ENCODE results near the gene CSTF2T. TPM values are rescaled to one million over a fixed set of nuclear protein-coding genes. Genes with fewer than 3 reads are reported as not detected.

The CSTF2T gene
- total RNA-seq, 2 experiments from 2014 or later: 27.9 to 29.5 TPM

DNA sequence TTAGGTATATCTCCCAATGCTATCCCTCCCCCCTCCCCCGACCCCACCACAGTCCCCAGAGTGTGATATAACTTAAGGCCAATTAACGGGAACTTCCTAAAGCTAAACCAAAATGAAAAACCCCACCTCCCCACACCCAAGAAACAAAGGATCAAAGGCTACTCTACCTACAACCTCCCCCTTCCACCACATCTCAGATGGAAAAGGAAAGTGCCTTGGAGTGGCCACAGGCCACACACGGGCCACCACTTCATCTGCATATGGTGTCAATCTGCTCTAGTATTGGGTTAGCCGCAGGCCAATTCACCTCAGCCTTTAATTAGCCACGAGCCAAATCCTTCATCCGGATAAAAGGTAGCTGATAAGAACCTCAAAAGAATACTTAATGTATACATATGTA is 19.6 kb downstream of the CSTF2T start:
- Mint-ChIP-seq H3K4me1 (no peaks in the 10 kb centered on the region), H3K9me3 (no peaks in the 10 kb centered on the region), H3K27ac (no peak overlapping the region), H3K36me3 (no peaks in the 10 kb centered on the region), H3K4me3 (no peak overlapping the region), H3K27me3 (peaks cover 34% of the 10 kb centered on the region)
- no peak for DNase-seq

GRCh38 chr10:51675088-51675487 is 24.3 kb downstream of the CSTF2T start:
- H3K4me3 Mint-ChIP-seq: no peak overlapping the region
- peaks cover 2% of the 10 kb centered on the region for H3K36me3 Mint-ChIP-seq
- no peak for DNase-seq
- H3K9me3 Mint-ChIP-seq: peaks cover 3% of the 10 kb centered on the region
- H3K27ac Mint-ChIP-seq: no peak overlapping the region
- no peaks in the 10 kb centered on the region for H3K4me1 Mint-ChIP-seq
- peaks cover 45% of the 10 kb centered on the region for H3K27me3 Mint-ChIP-seq

DNA sequence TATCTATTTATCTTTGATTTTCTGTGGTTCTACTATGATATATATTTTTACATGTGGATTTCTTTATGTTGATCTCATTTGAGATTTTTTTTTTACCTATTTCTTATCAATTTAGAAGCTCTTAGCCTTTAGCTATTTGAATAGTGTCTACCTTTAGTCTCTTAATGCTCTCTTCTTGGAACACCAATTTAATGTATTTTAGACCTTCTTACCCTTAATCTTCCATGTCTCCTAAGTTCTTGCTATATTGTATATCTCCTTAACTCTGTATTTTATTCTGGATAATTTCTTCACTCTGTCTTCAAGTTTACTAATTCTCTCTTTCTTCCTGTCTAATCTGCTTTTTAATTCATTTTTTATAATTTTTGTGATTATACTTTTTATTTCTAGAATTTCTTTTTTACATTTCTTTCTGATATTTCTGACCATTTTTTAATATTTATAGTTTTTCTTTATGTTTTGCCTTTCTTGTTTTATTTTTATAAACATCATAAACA is 27.3 kb downstream of the CSTF2T start:
- Mint-ChIP-seq H3K27ac (no peak overlapping the region), H3K27me3 (peaks cover 39% of the 10 kb centered on the region), H3K9me3 (peaks cover 3% of the 10 kb centered on the region), H3K4me3 (no peak overlapping the region), H3K4me1 (no peaks in the 10 kb centered on the region), H3K36me3 (peaks cover 2% of the 10 kb centered on the region)
- DNase-seq: no peak

DNA sequence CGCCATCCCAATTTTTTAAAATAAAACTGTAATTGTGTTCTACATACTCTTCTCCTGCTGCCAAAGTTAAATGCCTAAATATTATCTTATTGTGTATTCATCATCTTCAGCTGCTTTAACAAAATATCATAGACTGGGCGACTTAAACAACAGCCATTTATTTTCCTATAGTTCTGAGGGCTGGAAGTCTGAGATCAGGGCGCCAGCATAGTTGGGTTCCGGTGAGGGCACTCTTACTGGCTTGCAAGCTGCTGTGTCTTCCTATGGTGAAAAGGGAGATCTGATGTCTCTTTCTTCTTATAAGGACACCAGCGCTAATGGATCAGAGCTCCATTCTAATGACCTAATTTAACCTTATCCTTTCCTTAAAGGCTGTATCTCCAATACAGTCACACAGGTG is 30.4 kb downstream of the CSTF2T start:
- Mint-ChIP-seq H3K27me3 (peaks cover 30% of the 10 kb centered on the region), H3K4me1 (no peaks in the 10 kb centered on the region), H3K9me3 (peaks cover 3% of the 10 kb centered on the region), H3K27ac (no peak overlapping the region), H3K4me3 (no peak overlapping the region), H3K36me3 (peaks cover 2% of the 10 kb centered on the region)
- DNase-seq: no peak

GRCh38 chr10:51668336-51668689 is 31.1 kb downstream of the CSTF2T start:
- H3K4me1 Mint-ChIP-seq: no peaks in the 10 kb centered on the region
- H3K27ac Mint-ChIP-seq: no peak overlapping the region
- peaks cover 3% of the 10 kb centered on the region for H3K9me3 Mint-ChIP-seq
- no peak overlapping the region for H3K4me3 Mint-ChIP-seq
- DNase-seq: no peak
- peaks cover 2% of the 10 kb centered on the region for H3K36me3 Mint-ChIP-seq
- peaks cover 29% of the 10 kb centered on the region for H3K27me3 Mint-ChIP-seq

DNA sequence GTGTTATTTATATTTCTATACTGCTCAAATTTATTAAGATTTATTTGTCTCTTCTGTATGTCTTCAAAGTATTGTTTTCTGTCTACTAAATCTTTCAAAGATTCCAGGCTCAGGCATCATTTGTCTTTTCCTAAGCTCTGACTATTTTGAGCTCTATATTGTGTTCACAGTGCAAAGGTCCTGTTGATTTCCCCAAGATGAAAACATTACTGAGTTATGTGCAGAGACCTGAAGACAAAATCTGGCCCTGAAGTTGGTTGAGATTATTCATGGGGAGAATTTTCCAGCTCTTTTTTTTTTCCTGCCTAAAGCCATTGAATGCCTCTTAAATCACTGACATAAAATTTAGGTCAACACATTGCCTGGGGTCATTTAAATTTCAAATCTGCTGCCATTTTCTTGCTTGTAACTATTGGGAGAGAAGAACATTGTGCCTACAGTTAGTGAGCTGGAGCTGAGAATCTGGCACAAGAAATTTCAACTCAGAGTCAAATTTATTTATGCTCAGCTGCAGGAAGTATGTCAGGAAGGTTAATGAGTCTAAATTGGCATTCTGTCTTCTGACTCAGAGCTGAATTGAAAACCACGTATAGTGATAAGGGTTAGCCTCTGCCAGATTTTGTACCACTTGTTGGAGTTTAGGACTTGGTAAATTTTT is 31.6 kb downstream of the CSTF2T start:
- no peak for DNase-seq
- peaks cover 3% of the 10 kb centered on the region for H3K9me3 Mint-ChIP-seq
- no peaks in the 10 kb centered on the region for H3K4me1 Mint-ChIP-seq
- H3K27me3 Mint-ChIP-seq: peaks cover 25% of the 10 kb centered on the region
- no peak overlapping the region for H3K27ac Mint-ChIP-seq
- no peak overlapping the region for H3K4me3 Mint-ChIP-seq
- H3K36me3 Mint-ChIP-seq: peaks cover 2% of the 10 kb centered on the region

DNA sequence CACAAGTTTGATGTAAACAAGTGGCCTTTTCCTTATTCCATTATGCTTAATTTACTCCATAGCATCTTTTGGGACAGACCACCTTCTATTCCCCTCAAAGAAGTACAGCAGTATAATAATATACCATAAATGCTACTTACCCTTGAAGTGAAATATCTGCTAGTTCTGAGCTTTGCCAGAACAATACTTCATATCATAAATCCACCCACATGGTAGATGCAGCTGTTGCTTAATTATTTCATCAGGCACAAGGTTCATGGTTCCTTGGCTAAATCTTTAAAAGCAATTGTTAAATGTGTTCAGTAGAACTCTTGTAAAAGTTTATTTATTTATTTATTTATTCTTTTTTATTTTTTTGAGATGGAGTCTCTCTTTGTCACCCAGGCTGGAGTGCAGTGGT is 32.9 kb downstream of the CSTF2T start:
- no peak overlapping the region for H3K27ac Mint-ChIP-seq
- no peaks in the 10 kb centered on the region for H3K9me3 Mint-ChIP-seq
- H3K4me3 Mint-ChIP-seq: no peak overlapping the region
- DNase-seq: no peak
- peaks cover 23% of the 10 kb centered on the region for H3K27me3 Mint-ChIP-seq
- H3K4me1 Mint-ChIP-seq: no peaks in the 10 kb centered on the region
- H3K36me3 Mint-ChIP-seq: no peaks in the 10 kb centered on the region

- H3K4me3 Mint-ChIP-seq: no peak overlapping the region
- peaks cover 17% of the 10 kb centered on the region for H3K27me3 Mint-ChIP-seq
Observed at GRCh38 chr10:51663086-51663485, 36.3 kb downstream of the CSTF2T start.

DNA sequence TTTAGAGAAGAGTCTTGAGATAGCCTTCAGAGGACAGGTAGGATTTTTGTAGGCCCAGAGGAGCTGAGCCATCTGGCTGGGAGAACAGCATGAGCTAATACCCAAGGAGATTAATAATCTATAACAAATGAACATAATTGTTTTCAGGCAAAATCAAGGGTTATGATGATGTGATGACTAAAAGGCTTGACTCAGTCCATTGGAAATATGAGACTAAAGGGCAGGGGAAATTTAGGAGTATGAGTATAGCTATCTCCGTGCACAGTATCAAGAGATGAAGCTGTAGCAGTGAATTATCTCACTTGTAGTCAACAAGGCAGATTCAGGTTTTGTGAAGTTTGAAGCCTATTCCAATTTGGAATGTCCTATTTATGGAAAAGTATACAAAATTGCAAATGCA is 40.1 kb downstream of the CSTF2T start:
- no peaks in the 10 kb centered on the region for H3K9me3 Mint-ChIP-seq
- H3K4me3 Mint-ChIP-seq: no peak overlapping the region
- H3K4me1 Mint-ChIP-seq: no peaks in the 10 kb centered on the region
- no peaks in the 10 kb centered on the region for H3K36me3 Mint-ChIP-seq
- DNase-seq: no peak
- peaks cover 14% of the 10 kb centered on the region for H3K27me3 Mint-ChIP-seq
- no peak overlapping the region for H3K27ac Mint-ChIP-seq

More at GRCh38 chr10:51663086-51663485, 36.3 kb downstream of the CSTF2T start:
- DNase-seq: no peak
- Mint-ChIP-seq H3K9me3 (no peaks in the 10 kb centered on the region), H3K36me3 (no peaks in the 10 kb centered on the region), H3K4me1 (no peaks in the 10 kb centered on the region), H3K27ac (no peak overlapping the region)

- DNase-seq: no peak
- H3K27ac Mint-ChIP-seq: no peak overlapping the region
- no peaks in the 10 kb centered on the region for H3K36me3 Mint-ChIP-seq
- H3K4me3 Mint-ChIP-seq: no peak overlapping the region
- no peaks in the 10 kb centered on the region for H3K9me3 Mint-ChIP-seq
- H3K4me1 Mint-ChIP-seq: no peaks in the 10 kb centered on the region
- peaks cover 17% of the 10 kb centered on the region for H3K27me3 Mint-ChIP-seq
Observed at GRCh38 chr10:51658000-51658399, 41.4 kb downstream of the CSTF2T start.

DNA sequence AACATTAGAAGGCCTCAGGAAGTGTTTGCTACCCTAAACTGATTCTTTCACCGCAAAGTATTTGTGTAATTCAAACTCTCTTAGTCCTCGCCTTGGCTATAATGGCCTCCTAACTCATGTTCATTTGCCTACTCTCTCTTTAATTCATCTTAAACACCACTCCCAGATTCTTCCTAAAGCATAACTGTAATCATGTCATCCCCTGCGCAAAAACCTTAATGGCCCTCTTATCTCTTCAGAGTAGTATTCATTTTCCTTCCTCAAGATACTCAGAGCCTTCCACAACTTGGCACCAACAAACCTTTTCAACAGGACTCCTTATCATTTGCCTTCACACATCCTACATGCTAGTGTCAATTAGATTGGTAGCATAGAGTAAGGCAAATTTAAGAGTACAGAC is 42.9 kb downstream of the CSTF2T start:
- H3K27ac Mint-ChIP-seq: no peak overlapping the region
- H3K36me3 Mint-ChIP-seq: no peaks in the 10 kb centered on the region
- no peak for DNase-seq
- no peaks in the 10 kb centered on the region for H3K4me1 Mint-ChIP-seq
- peaks cover 12% of the 10 kb centered on the region for H3K27me3 Mint-ChIP-seq
- H3K4me3 Mint-ChIP-seq: no peak overlapping the region
- H3K9me3 Mint-ChIP-seq: no peaks in the 10 kb centered on the region

DNA sequence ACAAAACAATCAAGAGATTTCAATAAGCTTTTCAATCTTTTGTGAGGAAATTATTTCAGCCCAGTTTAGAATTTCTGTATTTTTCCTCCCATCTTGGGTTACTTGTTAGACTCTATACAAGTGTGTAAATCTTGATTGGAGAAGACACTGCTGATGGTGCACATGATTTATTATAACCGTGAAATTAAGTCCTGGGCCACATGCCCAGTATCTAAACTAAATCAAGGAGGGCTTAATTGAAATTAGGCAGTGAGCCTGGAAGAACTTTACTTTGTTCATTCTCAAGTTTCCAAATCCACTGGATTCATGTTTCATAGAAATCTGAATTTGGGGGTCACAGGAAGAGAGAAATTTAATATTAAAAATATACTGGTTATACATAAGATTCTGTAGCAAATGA is 44.5 kb downstream of the CSTF2T start:
- Mint-ChIP-seq H3K4me1 (no peaks in the 10 kb centered on the region), H3K27me3 (peaks cover 10% of the 10 kb centered on the region), H3K27ac (no peak overlapping the region), H3K4me3 (no peak overlapping the region), H3K36me3 (no peaks in the 10 kb centered on the region), H3K9me3 (no peaks in the 10 kb centered on the region)
- DNase-seq: no peak

DNA sequence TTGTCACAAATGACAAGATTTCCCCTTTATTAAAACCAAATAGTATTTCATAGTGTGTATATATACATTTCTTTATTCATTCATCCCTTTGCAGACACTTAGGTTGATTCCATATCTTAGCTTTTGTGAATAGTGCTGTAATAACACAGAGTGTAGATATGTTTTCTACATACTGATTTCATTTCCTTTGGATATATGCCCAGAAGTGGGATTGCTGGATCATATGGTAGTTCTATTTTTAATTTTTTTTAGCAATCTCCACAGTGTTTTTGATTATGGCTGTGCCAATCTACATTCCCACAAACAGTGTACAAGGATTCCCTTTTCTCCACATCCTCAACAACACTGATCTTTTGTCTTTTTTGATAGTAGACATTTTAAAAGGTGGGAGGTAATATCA is 46.4 kb downstream of the CSTF2T start:
- peaks cover 7% of the 10 kb centered on the region for H3K27me3 Mint-ChIP-seq
- DNase-seq: no peak

GRCh38 chr10:51651063-51651462 is 48.3 kb downstream of the CSTF2T start:
- H3K9me3 Mint-ChIP-seq: no peaks in the 10 kb centered on the region
- H3K4me1 Mint-ChIP-seq: no peaks in the 10 kb centered on the region
- H3K4me3 Mint-ChIP-seq: no peak overlapping the region
- H3K27me3 Mint-ChIP-seq: peaks cover 4% of the 10 kb centered on the region
- no peak overlapping the region for H3K27ac Mint-ChIP-seq
- H3K36me3 Mint-ChIP-seq: no peaks in the 10 kb centered on the region
- no peak for DNase-seq

More for the DNA sequence above, 46.4 kb downstream of the CSTF2T start:
- Mint-ChIP-seq H3K4me1 (no peaks in the 10 kb centered on the region), H3K4me3 (no peak overlapping the region), H3K27ac (no peak overlapping the region), H3K36me3 (no peaks in the 10 kb centered on the region), H3K9me3 (no peaks in the 10 kb centered on the region)

- H3K27me3 Mint-ChIP-seq: peaks cover 7% of the 10 kb centered on the region
- H3K36me3 Mint-ChIP-seq: no peaks in the 10 kb centered on the region
- H3K9me3 Mint-ChIP-seq: no peaks in the 10 kb centered on the region
- H3K4me1 Mint-ChIP-seq: no peaks in the 10 kb centered on the region
- no peak overlapping the region for H3K4me3 Mint-ChIP-seq
- no peak overlapping the region for H3K27ac Mint-ChIP-seq
- DNase-seq: no peak
Observed at GRCh38 chr10:51649064-51649463, 50.3 kb downstream of the CSTF2T start.

All from activated naive CD8-positive, alpha-beta T cell treated with anti-CD3 and anti-CD28 coated beads for 36 hours (primary cell).